ENCODE measurements around the gene SVOP.

Gene SVOP

GRCh38 chr12:109020796-109021380 is at the start of gene SVOP:
TSS of gene SVOP (minus strand) at chr12:109021068. CDS start at chr12:109020868, 200 bp downstream.
- TF ChIP-seq CTCF (IDR thresholded peaks at IDR 0.05) (no peak), ZFX (IDR thresholded peaks at IDR 0.05; ENCODE audit: borderline replicate concordance) (no peak)
- H3K27ac ChIP-seq = peak within 1 kb of the TSS; percentile 31

GRCh38 chr12:109069307-109070271 is 48.7 kb upstream of the SVOP start:
- TF ChIP-seq CTCF (IDR thresholded peaks at IDR 0.05) = no peak
- no peak for TF ChIP-seq ZFX (IDR thresholded peaks at IDR 0.05; ENCODE audit: borderline replicate concordance)
- no peak overlapping the region for H3K27ac ChIP-seq

- TF ChIP-seq ZFX (IDR thresholded peaks at IDR 0.05; ENCODE audit: borderline replicate concordance) = no peak
- TF ChIP-seq CTCF (IDR thresholded peaks at IDR 0.05) = no peak
- H3K27ac ChIP-seq = peak overlapping the region; percentile 14; the same call in 1 of the 2 replicates
These were observed 45.0 kb upstream of the SVOP start for GRCh38 chr12:109065853-109066193.

GRCh38 chr12:109065154-109065852 is 44.4 kb upstream of the SVOP start:
- H3K27ac ChIP-seq = peak overlapping the region; percentile 14; the same call in 1 of the 2 replicates
- no peak for TF ChIP-seq ZFX (IDR thresholded peaks at IDR 0.05; ENCODE audit: borderline replicate concordance)

GRCh38 chr12:109064143-109064542 is 43.3 kb upstream of the SVOP start:
- no peak overlapping the region for H3K27ac ChIP-seq
- TF ChIP-seq CTCF (IDR thresholded peaks at IDR 0.05) (no peak), ZFX (IDR thresholded peaks at IDR 0.05; ENCODE audit: borderline replicate concordance) (no peak)

GRCh38 chr12:109058773-109059172 is 37.9 kb upstream of the SVOP start:
- H3K27ac ChIP-seq = no peak overlapping the region
- TF ChIP-seq ZFX (IDR thresholded peaks at IDR 0.05; ENCODE audit: borderline replicate concordance) (no peak), CTCF (IDR thresholded peaks at IDR 0.05) (no peak)

GRCh38 chr12:109057376-109057775 is 36.5 kb upstream of the SVOP start:
- no peak overlapping the region for H3K27ac ChIP-seq
- TF ChIP-seq ZFX (IDR thresholded peaks at IDR 0.05; ENCODE audit: borderline replicate concordance) (no peak), CTCF (IDR thresholded peaks at IDR 0.05) (no peak)
